Measurements from ENCODE around the gene EEA1.

EEA1 gene

DNA sequence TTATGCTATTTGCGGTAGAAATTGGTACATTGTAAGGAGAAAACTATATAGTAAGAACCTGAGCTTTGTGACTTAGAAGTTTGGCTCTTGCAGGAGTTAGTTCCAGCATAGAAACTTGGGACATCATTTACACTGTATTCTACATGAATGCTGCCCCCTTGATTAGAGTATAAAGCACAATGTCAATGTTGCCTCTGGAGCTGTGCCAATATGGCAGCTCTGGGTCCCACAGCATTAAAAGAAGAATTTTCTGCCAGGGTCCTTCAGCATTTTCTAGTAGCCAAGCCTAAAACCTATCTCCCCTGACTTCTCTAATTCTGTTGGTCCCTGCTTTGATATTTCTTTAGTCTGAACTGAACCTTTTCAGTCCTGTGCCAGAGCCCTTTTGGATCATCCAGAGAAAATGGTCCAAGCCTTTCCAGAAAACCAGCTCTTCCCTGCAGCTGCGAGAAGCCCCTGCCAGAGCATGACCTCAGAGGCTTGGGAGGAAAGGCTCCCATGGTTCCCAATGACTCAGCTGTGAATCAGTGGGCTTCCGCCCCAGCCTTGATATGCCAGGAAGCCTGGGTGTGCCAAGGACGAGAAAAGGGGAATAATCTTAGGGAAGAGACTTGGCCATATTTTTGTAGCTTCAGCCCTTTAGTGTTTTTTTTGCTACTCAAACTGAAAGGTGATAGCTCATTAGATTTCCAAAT lies 183.1 kb downstream of the EEA1 start:
- no peak for DNase-seq (ENCODE audit: low spot score)

DNA sequence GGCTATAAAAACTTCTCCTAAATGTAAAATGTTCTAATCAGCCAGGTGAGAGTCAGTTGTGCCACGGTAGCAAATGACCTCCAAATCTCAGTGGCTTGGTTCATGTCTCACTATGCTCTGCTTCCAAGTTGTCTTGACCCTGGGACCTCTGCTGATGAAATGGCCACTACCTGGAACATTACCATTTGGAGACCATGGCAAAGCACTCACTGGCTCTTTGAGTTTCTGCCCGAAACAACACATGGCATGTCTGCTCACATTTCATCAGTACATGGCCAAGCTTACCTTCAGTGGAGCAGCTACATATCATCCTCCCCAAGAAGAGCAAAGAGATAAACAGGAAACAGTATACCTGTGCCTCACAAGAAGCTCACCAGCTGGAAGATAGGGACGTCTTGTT lies 186.1 kb downstream of the EEA1 start:
- in situ Hi-C loops (cut with MboI; ENCODE audit: low pct_unique_long_range_greater_than_20kb, low sequenced_read_pairs, unreplicated experiment) = no loop called here
- TF ChIP-seq, protein P1, sequence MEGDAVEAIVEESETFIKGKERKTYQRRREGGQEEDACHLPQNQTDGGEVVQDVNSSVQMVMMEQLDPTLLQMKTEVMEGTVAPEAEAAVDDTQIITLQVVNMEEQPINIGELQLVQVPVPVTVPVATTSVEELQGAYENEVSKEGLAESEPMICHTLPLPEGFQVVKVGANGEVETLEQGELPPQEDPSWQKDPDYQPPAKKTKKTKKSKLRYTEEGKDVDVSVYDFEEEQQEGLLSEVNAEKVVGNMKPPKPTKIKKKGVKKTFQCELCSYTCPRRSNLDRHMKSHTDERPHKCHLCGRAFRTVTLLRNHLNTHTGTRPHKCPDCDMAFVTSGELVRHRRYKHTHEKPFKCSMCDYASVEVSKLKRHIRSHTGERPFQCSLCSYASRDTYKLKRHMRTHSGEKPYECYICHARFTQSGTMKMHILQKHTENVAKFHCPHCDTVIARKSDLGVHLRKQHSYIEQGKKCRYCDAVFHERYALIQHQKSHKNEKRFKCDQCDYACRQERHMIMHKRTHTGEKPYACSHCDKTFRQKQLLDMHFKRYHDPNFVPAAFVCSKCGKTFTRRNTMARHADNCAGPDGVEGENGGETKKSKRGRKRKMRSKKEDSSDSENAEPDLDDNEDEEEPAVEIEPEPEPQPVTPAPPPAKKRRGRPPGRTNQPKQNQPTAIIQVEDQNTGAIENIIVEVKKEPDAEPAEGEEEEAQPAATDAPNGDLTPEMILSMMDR (IDR thresholded peaks at IDR 0.05; ENCODE audit: extremely low read depth, insufficient read depth, missing control alignments) = no peak
- no peak for DNase-seq (ENCODE audit: low spot score)

More for the DNA sequence above, 183.1 kb downstream of the EEA1 start:
- TF ChIP-seq, protein P1 (IDR thresholded peaks at IDR 0.05; ENCODE audit: extremely low read depth, insufficient read depth, missing control alignments) = no peak
- in situ Hi-C loops (cut with MboI; ENCODE audit: low pct_unique_long_range_greater_than_20kb, low sequenced_read_pairs, unreplicated experiment) = no loop called here

DNA sequence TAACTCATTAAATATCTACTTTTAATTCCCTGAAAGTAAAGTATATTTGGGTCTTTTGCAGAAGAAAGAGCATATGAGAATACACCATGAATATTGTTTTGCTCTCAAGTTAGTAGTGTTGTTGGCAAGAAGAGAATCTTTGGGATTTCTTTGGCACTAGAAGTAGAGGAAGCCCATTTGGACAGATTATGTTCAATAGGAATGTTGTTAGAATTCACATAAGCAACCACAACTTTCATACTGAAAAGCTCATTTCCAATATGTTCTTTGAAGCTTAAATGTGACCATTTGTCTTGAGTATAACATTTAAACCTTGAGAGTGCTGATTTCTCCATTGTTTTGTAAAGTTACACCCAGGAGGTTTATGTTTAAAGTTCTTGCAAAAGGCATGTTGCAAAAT lies 188.7 kb downstream of the EEA1 start:
- in situ Hi-C loops (cut with MboI; ENCODE audit: low pct_unique_long_range_greater_than_20kb, low sequenced_read_pairs, unreplicated experiment) = no loop called here
- TF ChIP-seq, protein P1 (IDR thresholded peaks at IDR 0.05; ENCODE audit: extremely low read depth, insufficient read depth, missing control alignments) = no peak
- DNase-seq (ENCODE audit: low spot score) = no peak

DNA sequence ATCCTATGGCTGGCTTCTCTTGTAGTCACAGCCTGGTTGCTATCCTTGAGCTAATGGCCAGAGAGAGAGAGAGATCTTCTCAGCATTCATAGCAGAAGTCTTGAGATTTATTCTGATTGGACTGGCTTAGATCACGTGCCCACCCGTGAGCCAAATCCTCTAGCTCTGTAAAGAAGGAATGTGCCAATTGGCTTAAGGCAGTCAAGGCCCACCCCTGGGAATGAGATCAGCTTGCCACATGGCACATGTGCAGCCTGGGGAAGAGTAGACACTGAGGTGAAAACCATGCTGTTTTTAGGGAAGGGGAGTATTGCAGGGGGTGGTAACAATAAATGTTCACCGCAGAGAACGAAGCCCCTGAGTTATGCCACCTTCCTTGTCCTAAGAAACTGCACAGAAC lies 190.0 kb downstream of the EEA1 start:
- no peak for DNase-seq (ENCODE audit: low spot score)
- in situ Hi-C loops (cut with MboI; ENCODE audit: low pct_unique_long_range_greater_than_20kb, low sequenced_read_pairs, unreplicated experiment) = no loop called here
- TF ChIP-seq, protein P1 (IDR thresholded peaks at IDR 0.05; ENCODE audit: extremely low read depth, insufficient read depth, missing control alignments) = no peak

DNA sequence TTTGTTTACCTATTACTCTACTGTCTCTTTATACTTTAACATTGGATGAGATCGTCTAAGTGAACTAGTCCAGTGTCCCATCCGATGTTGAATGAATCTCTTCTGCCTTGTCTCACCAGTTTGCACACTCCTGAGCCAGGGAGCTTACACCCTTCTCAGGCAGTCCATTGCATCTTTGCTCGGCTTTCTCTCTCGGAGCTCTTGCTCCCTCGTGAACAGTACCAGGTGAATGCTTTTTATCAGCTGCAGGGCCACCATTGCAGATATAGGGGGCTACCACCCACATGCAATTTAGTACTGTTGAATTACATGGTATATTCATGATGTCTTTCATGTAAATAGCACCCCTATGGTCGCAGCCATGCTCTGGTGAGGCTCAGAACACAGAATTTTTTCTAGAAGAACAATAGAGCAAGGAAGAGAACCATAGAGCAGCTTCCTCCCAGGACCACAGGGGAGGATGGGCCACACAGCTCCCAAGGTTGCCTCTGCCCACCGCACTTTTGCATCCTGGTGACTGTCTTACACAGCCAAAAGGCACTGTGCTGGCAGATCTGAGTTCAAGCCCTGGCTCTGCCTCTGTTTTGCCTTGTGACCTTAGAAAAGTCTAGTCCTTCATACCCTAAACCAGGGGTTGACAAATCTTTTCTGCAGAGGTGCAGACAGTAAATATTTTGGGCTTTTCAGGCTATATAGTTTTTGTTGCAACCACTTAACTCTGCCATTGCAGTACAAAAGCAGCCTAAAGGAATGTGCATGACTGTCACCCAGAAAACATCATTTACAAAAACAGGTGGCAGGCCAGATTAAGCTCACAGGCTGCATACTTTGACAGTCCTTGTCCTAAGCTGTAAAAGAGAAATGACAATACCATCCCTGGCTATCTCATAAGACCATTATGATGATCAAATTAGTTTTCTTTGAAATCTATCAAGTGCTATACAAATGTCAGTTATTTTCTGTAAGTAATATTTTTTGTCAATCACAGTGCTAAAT lies 190.9 kb downstream of the EEA1 start:
- TF ChIP-seq, protein P1 (IDR thresholded peaks at IDR 0.05; ENCODE audit: extremely low read depth, insufficient read depth, missing control alignments) = no peak
- DNase-seq (ENCODE audit: low spot score) = no peak
- in situ Hi-C loops (cut with MboI; ENCODE audit: low pct_unique_long_range_greater_than_20kb, low sequenced_read_pairs, unreplicated experiment) = no loop called here

DNA sequence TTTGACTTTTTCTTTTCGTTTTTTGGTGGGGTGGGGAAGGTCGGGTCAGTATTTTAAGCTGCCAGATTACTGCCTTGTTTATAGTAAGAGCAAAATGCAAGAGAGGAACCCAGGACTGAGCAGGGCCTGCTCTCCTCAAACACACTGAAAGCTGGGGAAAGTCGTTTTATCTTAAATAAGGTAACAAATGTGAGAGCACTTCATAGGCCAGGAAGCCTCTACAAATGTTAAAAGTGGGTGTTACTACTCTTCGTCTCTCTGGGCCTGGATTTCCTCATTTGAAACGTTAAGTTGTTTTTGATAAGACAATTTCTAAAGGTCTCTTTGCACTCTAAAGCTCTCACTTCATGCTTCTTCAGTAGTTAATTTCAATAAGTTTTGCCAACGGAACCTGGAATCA lies 192.5 kb downstream of the EEA1 start:
- TF ChIP-seq, protein P1 (IDR thresholded peaks at IDR 0.05; ENCODE audit: extremely low read depth, insufficient read depth, missing control alignments) = no peak
- in situ Hi-C loops (cut with MboI; ENCODE audit: low pct_unique_long_range_greater_than_20kb, low sequenced_read_pairs, unreplicated experiment) = no loop called here
- DNase-seq (ENCODE audit: low spot score) = no peak
